Measurements from ENCODE around the gene COX7A1.
A peak's percentile ranks its signal among the peaks of the same experiment; 100 is the strongest.

The COX7A1 gene

GRCh38 chr19:36151144-36152018 is 866 bp downstream of the COX7A1 start:
- peak; percentile 34 to 42 for DNase-seq (ENCODE audit: low read depth in 2 of 2)
- H3K4me3 ChIP-seq (replicated peaks in 1 of 2; ENCODE audit: low read depth in 2 of 2, low read length in 2 of 2), result peak overlapping the region; percentile 51 to 64
- TF ChIP-seq CTCF (IDR thresholded peaks at IDR 0.05; ENCODE audit: low read depth, low read length), result no peak

GRCh38 chr19:36150586-36150985 is 1.7 kb downstream of the COX7A1 start:
- TF ChIP-seq CTCF (IDR thresholded peaks at IDR 0.05; ENCODE audit: low read depth, low read length), result no peak
- no peak overlapping the region for H3K4me3 ChIP-seq (replicated peaks in 1 of 2; ENCODE audit: low read depth in 2 of 2, low read length in 2 of 2)
- no peak for DNase-seq (ENCODE audit: low read depth in 2 of 2)

GRCh38 chr19:36149673-36150406 is 2.4 kb downstream of the COX7A1 start:
- no peak overlapping the region for H3K4me3 ChIP-seq (replicated peaks in 1 of 2; ENCODE audit: low read depth in 2 of 2, low read length in 2 of 2)
- TF ChIP-seq CTCF (IDR thresholded peaks at IDR 0.05; ENCODE audit: low read depth, low read length), result no peak
- DNase-seq (ENCODE audit: low read depth in 2 of 2), result no peak

- no peak for DNase-seq (ENCODE audit: low read depth in 2 of 2)
- H3K4me3 ChIP-seq (replicated peaks in 1 of 2; ENCODE audit: low read depth in 2 of 2, low read length in 2 of 2), result no peak overlapping the region
- TF ChIP-seq CTCF (IDR thresholded peaks at IDR 0.05; ENCODE audit: low read depth, low read length), result no peak
Observed at GRCh38 chr19:36144624-36145023, 7.6 kb downstream of the COX7A1 start.

GRCh38 chr19:36142496-36142895 is 9.8 kb downstream of the COX7A1 start:
- no peak overlapping the region for H3K4me3 ChIP-seq (replicated peaks in 1 of 2; ENCODE audit: low read depth in 2 of 2, low read length in 2 of 2)
- no peak for DNase-seq (ENCODE audit: low read depth in 2 of 2)
- TF ChIP-seq CTCF (IDR thresholded peaks at IDR 0.05; ENCODE audit: low read depth, low read length), result no peak

- no peak for TF ChIP-seq CTCF (IDR thresholded peaks at IDR 0.05; ENCODE audit: low read depth, low read length)
- H3K4me3 ChIP-seq (replicated peaks in 1 of 2; ENCODE audit: low read depth in 2 of 2, low read length in 2 of 2), result no peak overlapping the region
- no peak for DNase-seq (ENCODE audit: low read depth in 2 of 2)
Observed at GRCh38 chr19:36142046-36142445, 10.2 kb downstream of the COX7A1 start.
